ENCODE results near the gene SPATA45.

Gene SPATA45

DNA sequence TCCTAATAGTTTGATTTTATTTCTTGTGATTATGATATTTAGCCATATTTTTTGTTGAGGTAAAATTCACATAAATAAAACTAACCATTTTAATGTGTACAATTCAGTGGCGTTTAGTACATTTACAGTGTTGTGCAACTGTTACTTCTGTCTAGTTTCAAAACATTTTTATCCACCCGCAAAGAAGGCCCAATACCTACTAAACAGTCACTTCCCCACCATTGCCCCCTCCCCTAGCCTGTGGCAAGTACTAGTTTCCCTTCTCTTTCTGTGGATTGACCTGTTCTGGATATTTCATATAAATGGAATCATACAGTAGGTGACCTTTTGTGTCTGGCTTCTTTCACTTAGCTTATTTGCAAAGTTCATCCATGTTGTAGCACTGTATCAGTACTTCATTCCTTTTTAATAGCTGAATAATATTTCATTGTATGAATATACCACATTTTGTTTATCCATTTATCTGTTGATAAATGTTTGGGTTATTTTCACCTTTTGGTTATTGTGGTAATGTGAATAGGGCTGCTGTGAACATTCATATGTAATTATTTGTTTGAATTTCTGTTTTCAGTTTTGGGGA, 14.8 kb upstream of the SPATA45 start:
- no peak overlapping the region for H3K27ac ChIP-seq (replicated peaks)
- no peak for TF ChIP-seq GABPA (IDR thresholded peaks at IDR 0.05; ENCODE audit: low read depth)
- TF ChIP-seq SPI1 (IDR thresholded peaks at IDR 0.05; ENCODE audit: borderline replicate concordance, low read depth): peak; percentile 24; the same call in 1 of the 2 replicates
- no peak for TF ChIP-seq POLR2AphosphoS5 (IDR thresholded peaks at IDR 0.05; ENCODE audit: low read depth)
- TF ChIP-seq REST (IDR thresholded peaks at IDR 0.05; ENCODE audit: insufficient replicate concordance, low read depth): no peak
- TF ChIP-seq, protein P1, sequence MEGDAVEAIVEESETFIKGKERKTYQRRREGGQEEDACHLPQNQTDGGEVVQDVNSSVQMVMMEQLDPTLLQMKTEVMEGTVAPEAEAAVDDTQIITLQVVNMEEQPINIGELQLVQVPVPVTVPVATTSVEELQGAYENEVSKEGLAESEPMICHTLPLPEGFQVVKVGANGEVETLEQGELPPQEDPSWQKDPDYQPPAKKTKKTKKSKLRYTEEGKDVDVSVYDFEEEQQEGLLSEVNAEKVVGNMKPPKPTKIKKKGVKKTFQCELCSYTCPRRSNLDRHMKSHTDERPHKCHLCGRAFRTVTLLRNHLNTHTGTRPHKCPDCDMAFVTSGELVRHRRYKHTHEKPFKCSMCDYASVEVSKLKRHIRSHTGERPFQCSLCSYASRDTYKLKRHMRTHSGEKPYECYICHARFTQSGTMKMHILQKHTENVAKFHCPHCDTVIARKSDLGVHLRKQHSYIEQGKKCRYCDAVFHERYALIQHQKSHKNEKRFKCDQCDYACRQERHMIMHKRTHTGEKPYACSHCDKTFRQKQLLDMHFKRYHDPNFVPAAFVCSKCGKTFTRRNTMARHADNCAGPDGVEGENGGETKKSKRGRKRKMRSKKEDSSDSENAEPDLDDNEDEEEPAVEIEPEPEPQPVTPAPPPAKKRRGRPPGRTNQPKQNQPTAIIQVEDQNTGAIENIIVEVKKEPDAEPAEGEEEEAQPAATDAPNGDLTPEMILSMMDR (IDR thresholded peaks at IDR 0.05; ENCODE audit: insufficient read depth, low read length): no peak
- H3K4me3 ChIP-seq (replicated peaks; ENCODE audit: insufficient read depth, low read length): no peak overlapping the region
- H3K27me3 ChIP-seq (ENCODE audit: insufficient read depth, poor library complexity, severe bottlenecking): no peaks in the 10 kb centered on the region
- peak; percentile 49 to 51 for DNase-seq (ENCODE audit: low read depth in 1 of 2, low spot score in 1 of 2)

DNA sequence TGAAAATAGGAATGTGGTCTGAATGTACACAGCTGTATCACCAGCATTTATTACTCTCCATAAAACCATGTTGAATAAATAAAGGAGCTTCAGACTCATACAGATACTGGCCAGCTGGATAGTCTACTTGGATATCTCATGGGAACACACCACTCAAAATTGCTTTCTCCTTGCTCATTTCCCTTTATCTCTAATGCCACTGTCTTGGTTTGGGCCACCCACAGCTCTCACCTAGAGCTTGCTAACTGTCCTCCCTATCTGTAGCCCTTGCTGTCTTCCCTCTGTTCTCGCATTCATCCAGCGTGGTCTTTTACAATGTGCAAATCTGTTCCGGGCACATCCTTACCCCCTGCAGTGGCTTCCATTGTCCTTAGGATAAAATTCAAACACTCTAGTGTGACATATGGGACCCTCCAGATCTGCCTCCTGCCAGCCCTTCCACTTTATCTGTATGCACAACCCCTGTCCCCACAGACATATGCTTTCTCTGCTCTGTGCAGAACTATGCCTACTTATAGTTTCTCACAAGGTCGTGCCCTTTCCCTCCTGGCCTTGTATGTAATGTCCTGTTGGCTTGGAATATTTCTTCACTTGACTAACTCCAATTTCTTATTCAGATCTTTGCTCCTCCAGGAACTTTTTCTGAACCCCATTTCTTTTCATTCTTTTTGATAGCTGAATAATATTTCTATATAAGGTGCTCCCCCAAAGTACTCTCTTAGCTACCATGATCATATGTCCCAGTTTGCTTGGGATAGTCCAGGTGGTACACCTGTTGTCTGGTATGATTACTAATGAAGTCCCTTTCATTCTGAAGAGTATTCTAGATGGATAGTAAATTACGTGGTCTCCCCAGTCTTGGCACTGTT, 13.5 kb upstream of the SPATA45 start:
- no peak overlapping the region for H3K27ac ChIP-seq (replicated peaks)
- no peak for DNase-seq (ENCODE audit: low read depth in 1 of 2, low spot score in 1 of 2)
- H3K27me3 ChIP-seq (ENCODE audit: insufficient read depth, poor library complexity, severe bottlenecking): no peaks in the 10 kb centered on the region
- H3K4me3 ChIP-seq (replicated peaks; ENCODE audit: insufficient read depth, low read length): no peak overlapping the region
- TF ChIP-seq SPI1 (IDR thresholded peaks at IDR 0.05; ENCODE audit: borderline replicate concordance, low read depth): no peak
- TF ChIP-seq POLR2AphosphoS5 (IDR thresholded peaks at IDR 0.05; ENCODE audit: low read depth): no peak
- TF ChIP-seq GABPA (IDR thresholded peaks at IDR 0.05; ENCODE audit: low read depth): no peak
- TF ChIP-seq, protein P1 (IDR thresholded peaks at IDR 0.05; ENCODE audit: insufficient read depth, low read length): no peak
- no peak for TF ChIP-seq REST (IDR thresholded peaks at IDR 0.05; ENCODE audit: insufficient replicate concordance, low read depth)

- peak overlapping the region; percentile 91 for H3K4me3 ChIP-seq (replicated peaks; ENCODE audit: insufficient read depth, low read length)
- TF ChIP-seq REST (IDR thresholded peaks at IDR 0.05; ENCODE audit: insufficient replicate concordance, low read depth) (peak; percentile 19), POLR2AphosphoS5 (IDR thresholded peaks at IDR 0.05; ENCODE audit: low read depth) (no peak)
- TF ChIP-seq, protein P1 (IDR thresholded peaks at IDR 0.05; ENCODE audit: insufficient read depth, low read length): no peak
- no peaks in the 10 kb centered on the region for H3K27me3 ChIP-seq (ENCODE audit: insufficient read depth, poor library complexity, severe bottlenecking)
- peak in 1 of 2 experiments; percentile 28 for DNase-seq (ENCODE audit: low read depth in 1 of 2, low spot score in 1 of 2)
- H3K27ac ChIP-seq (replicated peaks): peak overlapping the region; percentile 76
Observed at GRCh38 chr1:212858461-212859265, 11.2 kb upstream of the SPATA45 start.

All from HL-60 (cell line).